Spleen (tissue), 7 donors: ENCODE data around the gene IQGAP1.

Experiments
- POLR2A ChIP-seq, 3 donors: fragments of 450-650 bp; IDR thresholded peaks; one replicate each; pipeline ENCODE4 v1.5.1; 2017; ENCODE audit warnings: antibody characterized with exemption in 3 of 3, mild to moderate bottlenecking in 1 of 3
- POLR2AphosphoS5 ChIP-seq, 3 donors: sonication (generic); formaldehyde crosslinking; IDR thresholded peaks; one replicate each; pipeline ENCODE4 v1.5.1; 2017; ENCODE audit warnings: antibody characterized with exemption in 3 of 3
- TF ChIP-seq, protein P1 (sequence below), 11 experiments: fragments of 200-600 bp in 7 of 11; fragments of 450-650 bp in 4 of 11; sonication (generic) in 4 of 11; IDR thresholded peaks in 8 of 11; conservative IDR thresholded peaks in 3 of 11; 1 replicate in 7 of 11; 2 replicates in 4 of 11; pipeline versions ENCODE4 v1.4.0 to v1.8.0; 2016 to 2021; ENCODE audit warnings: antibody characterized with exemption in 11 of 11, inconsistent platforms in 4 of 11, mild to moderate bottlenecking in 1 of 11
- donor health status: DM: no; HTN: no; CAD: no; lungs with moderate emphysema.
- donor health status: DM: no; HTN: no; CAD: no.
- donor health status: DM: no; HTN: no; CAD: no.

- TF ChIP-seq, protein P1, sequence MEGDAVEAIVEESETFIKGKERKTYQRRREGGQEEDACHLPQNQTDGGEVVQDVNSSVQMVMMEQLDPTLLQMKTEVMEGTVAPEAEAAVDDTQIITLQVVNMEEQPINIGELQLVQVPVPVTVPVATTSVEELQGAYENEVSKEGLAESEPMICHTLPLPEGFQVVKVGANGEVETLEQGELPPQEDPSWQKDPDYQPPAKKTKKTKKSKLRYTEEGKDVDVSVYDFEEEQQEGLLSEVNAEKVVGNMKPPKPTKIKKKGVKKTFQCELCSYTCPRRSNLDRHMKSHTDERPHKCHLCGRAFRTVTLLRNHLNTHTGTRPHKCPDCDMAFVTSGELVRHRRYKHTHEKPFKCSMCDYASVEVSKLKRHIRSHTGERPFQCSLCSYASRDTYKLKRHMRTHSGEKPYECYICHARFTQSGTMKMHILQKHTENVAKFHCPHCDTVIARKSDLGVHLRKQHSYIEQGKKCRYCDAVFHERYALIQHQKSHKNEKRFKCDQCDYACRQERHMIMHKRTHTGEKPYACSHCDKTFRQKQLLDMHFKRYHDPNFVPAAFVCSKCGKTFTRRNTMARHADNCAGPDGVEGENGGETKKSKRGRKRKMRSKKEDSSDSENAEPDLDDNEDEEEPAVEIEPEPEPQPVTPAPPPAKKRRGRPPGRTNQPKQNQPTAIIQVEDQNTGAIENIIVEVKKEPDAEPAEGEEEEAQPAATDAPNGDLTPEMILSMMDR (IDR thresholded peaks at IDR 0.05 in 8 of 11, conservative IDR thresholded peaks at IDR 0.05 in 3 of 11): no peak
- TF ChIP-seq POLR2AphosphoS5 (IDR thresholded peaks at IDR 0.05): no peak
- TF ChIP-seq POLR2A (IDR thresholded peaks at IDR 0.05): no peak
These were observed 49.5 kb upstream of the IQGAP1 start for GRCh38 chr15:90338532-90338931.
